Gastroesophageal sphincter (tissue), 4 donors: ENCODE results near the gene CPA5. TPM values are rescaled to one million over a fixed set of nuclear protein-coding genes. Genes with fewer than 3 reads are reported as not detected.

Experiments used
- ATAC-seq: fragments of 150-250 bp; one replicate; pipeline ENCODE4 v1.9.1; 2016; ENCODE audit warnings: mild to moderate bottlenecking, moderate library complexity
- H3K27ac ChIP-seq, 4 donors: fragments of 200-600 bp; sonication (generic) in 3 of 4; 1 replicate in 3 of 4; 2 replicates in 1 of 4; pipeline ENCODE4 v1.5.1; 2016 to 2019
- H3K27me3 ChIP-seq: fragments of 200-600 bp; sonication (generic); one replicate; pipeline ENCODE4 v1.5.1; 2019
- H3K36me3 ChIP-seq, 2 donors: fragments of 200-600 bp; sonication (generic); one replicate each; pipeline ENCODE4 v1.5.1; 2019; ENCODE audit warnings: control low read depth in 1 of 2
- H3K4me1 ChIP-seq, 3 donors: fragments of 200-600 bp; sonication (generic); 1 replicate in 2 of 3; 2 replicates in 1 of 3; pipeline ENCODE4 v1.5.1; 2016 to 2019; ENCODE audit warnings: control low read depth in 2 of 3
- H3K4me3 ChIP-seq, 2 donors: fragments of 200-600 bp; sonication (generic); one replicate each; pipeline ENCODE4 v1.5.1; 2019; ENCODE audit warnings: mild to moderate bottlenecking in 1 of 2, moderate library complexity in 1 of 2
- H3K9me3 ChIP-seq, 3 donors: fragments of 200-600 bp; sonication (generic); one replicate each; pipeline ENCODE4 v1.5.1; 2017 to 2019; ENCODE audit warnings: control low read depth in 2 of 3
- CTCF ChIP-seq, 4 experiments: fragments of 200-600 bp in 2 of 4; fragments of 450-650 bp in 2 of 4; sonication (generic) in 1 of 4; IDR thresholded peaks; one replicate each; pipeline ENCODE4 v1.5.1; 2017 to 2019; ENCODE audit warnings: antibody characterized with exemption in 4 of 4, mild to moderate bottlenecking in 2 of 4, moderate library complexity in 2 of 4
- EP300 ChIP-seq: sonication (generic); formaldehyde crosslinking; IDR thresholded peaks from one replicate; pipeline ENCODE4 v1.6.1; 2017; ENCODE audit warnings: antibody characterized with exemption, mild to moderate bottlenecking
- POLR2A ChIP-seq, 2 donors: fragments of 450-650 bp; IDR thresholded peaks; one replicate each; pipeline ENCODE4 v1.6.1; 2017; ENCODE audit warnings: antibody characterized with exemption in 2 of 2, mild to moderate bottlenecking in 2 of 2, moderate library complexity in 1 of 2
- POLR2AphosphoS5 ChIP-seq: sonication (generic); formaldehyde crosslinking; IDR thresholded peaks from one replicate; pipeline ENCODE4 v1.6.1; 2017; ENCODE audit warnings: antibody characterized with exemption
- WGBS, 2 donors: methylation state at CpG; one replicate each; pipeline ENCODE4 v1.1.5; 2018; ENCODE audit warnings: low coverage in 1 of 2; 5-methylcytosine and 5-hydroxymethylcytosine counted together
- total RNA-seq, 4 donors: library from RNA; depleted of rRNA; stranded (reverse); fragments of >200 nt; gene quantifications; one replicate each; pipeline ENCODE4 v1.1.0, GENCODE V29; 2016

The CPA5 gene
- total RNA-seq, 4 donors from 2014 or later: not detected

- ATAC-seq: no peak
- Histone ChIP-seq H3K4me1 (peaks cover 0 to 19% (median 1%) of the 10 kb centered on the region in 3 donors), H3K4me3 (no peak overlapping the region), H3K27ac (no peak overlapping the region), H3K9me3 (no peaks in the 10 kb centered on the region), H3K27me3 (no peaks in the 10 kb centered on the region), H3K36me3 (no peaks in the 10 kb centered on the region)
- TF ChIP-seq CTCF (IDR thresholded peaks at IDR 0.05) (no peak), POLR2A (IDR thresholded peaks at IDR 0.05) (no peak), EP300 (no peak), POLR2AphosphoS5 (no peak)
- 83 to 93% methylated on average over 3 of the region's 7 CpGs for WGBS, 2 donors
Observed at GRCh38 chr7:130379019-130379418, 34.4 kb downstream of the CPA5 start.

- H3K27ac ChIP-seq: no peak overlapping the region
- TF ChIP-seq EP300: no peak
- no peak for TF ChIP-seq POLR2A (IDR thresholded peaks at IDR 0.05)
- TF ChIP-seq CTCF (IDR thresholded peaks at IDR 0.05): no peak
- no peak for TF ChIP-seq POLR2AphosphoS5
- no peaks in the 10 kb centered on the region for H3K27me3 ChIP-seq
- peak; percentile 10 for ATAC-seq
- peaks cover 0 to 14% (median 0%) of the 10 kb centered on the region in 3 donors for H3K4me1 ChIP-seq
- no peaks in the 10 kb centered on the region for H3K9me3 ChIP-seq
- no peak overlapping the region for H3K4me3 ChIP-seq
- H3K36me3 ChIP-seq: no peaks in the 10 kb centered on the region
- WGBS, 2 donors: no CpG with 5 or more reads among the region's 10 CpGs
Observed at GRCh38 chr7:130379532-130379920, 34.9 kb downstream of the CPA5 start.

GRCh38 chr7:130379921-130380860, 35.6 kb downstream of the CPA5 start, which contains the start of gene CPA1:
Gene CPA1 (plus strand): TSS chr7:130380494. CDS start chr7:130380521, 27 bp downstream.
- H3K27me3 ChIP-seq: no peaks in the 10 kb centered on the region
- H3K4me1 ChIP-seq: peaks cover 0 to 11% (median 0%) of the 10 kb centered on the region in 3 donors
- no peak for TF ChIP-seq EP300
- no peak within 1 kb of the TSS for H3K4me3 ChIP-seq
- no peak for ATAC-seq
- no peaks in the 10 kb centered on the region for H3K36me3 ChIP-seq
- WGBS, 2 donors: 50 to 80% methylated on average over 1 to 11 of the region's 20 CpGs
- H3K9me3 ChIP-seq: no peaks in the 10 kb centered on the region
- H3K27ac ChIP-seq: no peak within 1 kb of the TSS

- H3K27ac ChIP-seq: no peak overlapping the region
- peaks cover 0 to 11% (median 0%) of the 10 kb centered on the region in 3 donors for H3K4me1 ChIP-seq
- no peak overlapping the region for H3K4me3 ChIP-seq
- no peaks in the 10 kb centered on the region for H3K9me3 ChIP-seq
- H3K27me3 ChIP-seq: no peaks in the 10 kb centered on the region
- WGBS, 2 donors: 95 to 100% methylated on average over 3 to 4 of the region's 7 CpGs
- no peak for TF ChIP-seq POLR2A (IDR thresholded peaks at IDR 0.05)
- no peak for TF ChIP-seq EP300
- no peak for TF ChIP-seq CTCF (IDR thresholded peaks at IDR 0.05)
- TF ChIP-seq POLR2AphosphoS5: no peak
- no peaks in the 10 kb centered on the region for H3K36me3 ChIP-seq
- ATAC-seq: no peak
Observed at GRCh38 chr7:130380861-130381455, 36.3 kb downstream of the CPA5 start.

GRCh38 chr7:130381468-130382312, 37.1 kb downstream of the CPA5 start:
- no peak for TF ChIP-seq POLR2AphosphoS5
- no peak for TF ChIP-seq CTCF (IDR thresholded peaks at IDR 0.05)
- TF ChIP-seq POLR2A (IDR thresholded peaks at IDR 0.05): no peak
- no peak for TF ChIP-seq EP300
- no peaks in the 10 kb centered on the region for H3K36me3 ChIP-seq
- H3K4me1 ChIP-seq: peaks cover 0 to 11% (median 0%) of the 10 kb centered on the region in 3 donors
- no peaks in the 10 kb centered on the region for H3K9me3 ChIP-seq
- no peak overlapping the region for H3K4me3 ChIP-seq
- WGBS, 2 donors: 63 to 95% methylated on average over 1 to 19 of the region's 41 CpGs
- H3K27ac ChIP-seq: no peak overlapping the region
- no peak for ATAC-seq
- H3K27me3 ChIP-seq: no peaks in the 10 kb centered on the region
